T-helper 1 cell (primary cell): ENCODE measurements around the gene MRRF.

ENCODE experiments used
- DNase-seq, 5 donors: peaks; one replicate each; pipeline ENCODE4 v3.0.0-alpha.2; 2012 to 2020

MRRF gene

GRCh38 chr9:122228568-122229484 lies 35.9 kb upstream of the MRRF start, which contains the start of gene LHX6:
Gene LHX6 (minus strand): TSS chr9:122228957. CDS start chr9:122228740, 217 bp downstream.
- no peak for DNase-seq

- no peak for DNase-seq
Observed at GRCh38 chr9:122229485-122229837, 35.2 kb upstream of the MRRF start.

GRCh38 chr9:122232796-122233306 lies 31.8 kb upstream of the MRRF start:
- no peak for DNase-seq

GRCh38 chr9:122234022-122234748 lies 30.5 kb upstream of the MRRF start:
- DNase-seq = no peak

GRCh38 chr9:122236681-122237080 lies 28.0 kb upstream of the MRRF start:
- DNase-seq = no peak

GRCh38 chr9:122239722-122240121 lies 25.0 kb upstream of the MRRF start:
- no peak for DNase-seq

- no peak for DNase-seq
Observed at GRCh38 chr9:122244349-122244748, 20.3 kb upstream of the MRRF start.

- DNase-seq = no peak
Observed at GRCh38 chr9:122246666-122247065, 18.0 kb upstream of the MRRF start.

- DNase-seq = no peak
Observed at GRCh38 chr9:122248448-122248865, 16.2 kb upstream of the MRRF start.

GRCh38 chr9:122251351-122251750 lies 13.3 kb upstream of the MRRF start:
- DNase-seq = no peak

GRCh38 chr9:122252796-122253195 lies 11.9 kb upstream of the MRRF start:
- DNase-seq = no peak

GRCh38 chr9:122254761-122255160 lies 9.9 kb upstream of the MRRF start:
- DNase-seq = no peak

GRCh38 chr9:122256206-122256605 lies 8.5 kb upstream of the MRRF start:
- no peak for DNase-seq

GRCh38 chr9:122258886-122259415 lies 5.7 kb upstream of the MRRF start:
- DNase-seq = no peak

GRCh38 chr9:122261469-122261881 lies 3.2 kb upstream of the MRRF start:
- no peak for DNase-seq

- DNase-seq = no peak
Observed at GRCh38 chr9:122262073-122262472, 2.6 kb upstream of the MRRF start.

- peak in 1 of 5 donors; percentile 14 for DNase-seq
Observed at GRCh38 chr9:122263699-122264349, 858 bp upstream of the MRRF start.

- peak in 1 of 5 donors; percentile 59 for DNase-seq
Observed at GRCh38 chr9:122265149-122265915, 650 bp downstream of the MRRF start.

- no peak for DNase-seq
Observed at GRCh38 chr9:122268041-122268814, 3.5 kb downstream of the MRRF start.

- no peak for DNase-seq
Observed at GRCh38 chr9:122274055-122274454, 9.4 kb downstream of the MRRF start.

GRCh38 chr9:122276096-122276495 lies 11.4 kb downstream of the MRRF start:
- DNase-seq = no peak
